Stimulated activated effector memory CD8-positive, alpha-beta T cell treated with anti-CD3 and anti-CD28 coated beads, Interleukin-12 subunit alpha, Interleukin-12 subunit beta, amount 100 ng/mL, for 72 hours (primary cell): ENCODE data around the gene TRPC4AP.
"Not testable (repeated sequence)": the region's sequence is repeated elsewhere in the genome, so short reads cannot be mapped to it uniquely, and the experiment has no call there.

Source experiments
- ATAC-seq: fragments of 150-1000 bp; cut with Tn5 transposase; 2 replicates; pipeline ENCODE4 v1.10.0; 2021
- DNase-seq, 2 donors: peaks; one replicate each; pipeline ENCODE4 v3.0.0; 2021 to 2022; ENCODE audit warnings: low spot score in 2 of 2
- H3K27ac Mint-ChIP-seq: one replicate; pipeline ENCODE4 v1.8.0; 2022; ENCODE audit warnings: mild to moderate bottlenecking, mixed read lengths
- H3K36me3 Mint-ChIP-seq: one replicate; pipeline ENCODE4 v1.8.0; 2022; ENCODE audit warnings: mild to moderate bottlenecking, mixed read lengths
- H3K4me1 Mint-ChIP-seq: one replicate; pipeline ENCODE4 v1.8.0; 2022; ENCODE audit warnings: mixed read lengths
- H3K4me3 Mint-ChIP-seq: one replicate; pipeline ENCODE4 v1.8.0; 2022; ENCODE audit warnings: mild to moderate bottlenecking, mixed read lengths
- H3K9me3 Mint-ChIP-seq: one replicate; pipeline ENCODE4 v1.8.0; 2022; ENCODE audit warnings: mixed read lengths

TRPC4AP gene

GRCh38 chr20:35116258-35116657 lies 23.7 kb upstream of the TRPC4AP start:
- DNase-seq (no peak), ATAC-seq (no peak)
- Mint-ChIP-seq H3K9me3 (no peaks in the 10 kb centered on the region), H3K36me3 (peaks cover 89% of the 10 kb centered on the region), H3K4me1 (peaks cover 53% of the 10 kb centered on the region), H3K27ac (peak overlapping the region; percentile 84), H3K4me3 (peak overlapping the region; percentile 10)

GRCh38 chr20:35115606-35116005 lies 23.0 kb upstream of the TRPC4AP start:
- no peaks in the 10 kb centered on the region for H3K9me3 Mint-ChIP-seq
- ATAC-seq = no peak
- H3K4me3 Mint-ChIP-seq = no peak overlapping the region
- peaks cover 84% of the 10 kb centered on the region for H3K36me3 Mint-ChIP-seq
- DNase-seq = no peak
- peak overlapping the region; percentile 84 for H3K27ac Mint-ChIP-seq
- H3K4me1 Mint-ChIP-seq = peaks cover 50% of the 10 kb centered on the region

- ATAC-seq, H3K9me3 Mint-ChIP-seq, H3K4me3 Mint-ChIP-seq, DNase-seq: not testable (repeated sequence)
- Mint-ChIP-seq H3K36me3 (peaks cover 57% of the 10 kb centered on the region), H3K4me1 (peaks cover 22% of the 10 kb centered on the region), H3K27ac (peak overlapping the region; percentile 82)
These were observed 19.7 kb upstream of the TRPC4AP start for GRCh38 chr20:35112276-35112675.

GRCh38 chr20:35111141-35111888 lies 18.7 kb upstream of the TRPC4AP start:
- Mint-ChIP-seq H3K4me1 (peaks cover 14% of the 10 kb centered on the region), H3K36me3 (peaks cover 47% of the 10 kb centered on the region)
- DNase-seq = no peak

GRCh38 chr20:35108921-35109320 lies 16.3 kb upstream of the TRPC4AP start:
- Mint-ChIP-seq H3K9me3 (no peaks in the 10 kb centered on the region), H3K36me3 (peaks cover 23% of the 10 kb centered on the region), H3K4me1 (peaks cover 7% of the 10 kb centered on the region), H3K27ac (no peak overlapping the region), H3K4me3 (no peak overlapping the region)
- no peak for DNase-seq
- no peak for ATAC-seq

More at GRCh38 chr20:35111141-35111888, 18.7 kb upstream of the TRPC4AP start:
- Mint-ChIP-seq H3K9me3 (no peaks in the 10 kb centered on the region), H3K4me3 (no peak overlapping the region), H3K27ac (peak overlapping the region; percentile 82)
- peak; percentile 70 for ATAC-seq

- DNase-seq (no peak), ATAC-seq (no peak)
- Mint-ChIP-seq H3K9me3 (no peaks in the 10 kb centered on the region), H3K27ac (no peak overlapping the region), H3K36me3 (peaks cover 6% of the 10 kb centered on the region), H3K4me1 (peaks cover 7% of the 10 kb centered on the region), H3K4me3 (no peak overlapping the region)
These were observed 14.3 kb upstream of the TRPC4AP start for GRCh38 chr20:35106827-35107380.

- Mint-ChIP-seq H3K9me3 (no peaks in the 10 kb centered on the region), H3K36me3 (no peaks in the 10 kb centered on the region), H3K4me3 (no peak overlapping the region), H3K4me1 (no peaks in the 10 kb centered on the region), H3K27ac (no peak overlapping the region)
- DNase-seq = no peak
- no peak for ATAC-seq
These were observed 12.2 kb upstream of the TRPC4AP start for GRCh38 chr20:35104685-35105295.

- H3K27ac Mint-ChIP-seq = no peak overlapping the region
- no peaks in the 10 kb centered on the region for H3K4me1 Mint-ChIP-seq
- H3K9me3 Mint-ChIP-seq = no peaks in the 10 kb centered on the region
- ATAC-seq = no peak
- no peaks in the 10 kb centered on the region for H3K36me3 Mint-ChIP-seq
- DNase-seq = no peak
- no peak overlapping the region for H3K4me3 Mint-ChIP-seq
These were observed 9.0 kb upstream of the TRPC4AP start for GRCh38 chr20:35101620-35102019.

GRCh38 chr20:35093267-35093884 lies 769 bp upstream of the TRPC4AP start:
- peak in 1 of 2 donors; percentile 72 for DNase-seq
- ATAC-seq = peak; percentile 60
- Mint-ChIP-seq H3K4me1 (peaks cover 38% of the 10 kb centered on the region), H3K36me3 (peaks cover 38% of the 10 kb centered on the region), H3K4me3 (peak overlapping the region; percentile 81), H3K27ac (peak overlapping the region; percentile 89), H3K9me3 (no peaks in the 10 kb centered on the region)

- ATAC-seq (peak; percentile 31), DNase-seq (peak in 1 of 2 donors; percentile 52)
- peak overlapping the region; percentile 89 for H3K27ac Mint-ChIP-seq
- H3K4me1 Mint-ChIP-seq = peaks cover 47% of the 10 kb centered on the region
- peaks cover 46% of the 10 kb centered on the region for H3K36me3 Mint-ChIP-seq
- no peaks in the 10 kb centered on the region for H3K9me3 Mint-ChIP-seq
- peak overlapping the region; percentile 81 for H3K4me3 Mint-ChIP-seq
These were observed 637 bp downstream of the TRPC4AP start for GRCh38 chr20:35091816-35092523.

GRCh38 chr20:35088231-35089145 lies 4.1 kb downstream of the TRPC4AP start:
- peaks cover 62% of the 10 kb centered on the region for H3K36me3 Mint-ChIP-seq
- ATAC-seq (no peak), DNase-seq (no peak)
- no peaks in the 10 kb centered on the region for H3K9me3 Mint-ChIP-seq
- peak overlapping the region; percentile 17 for H3K27ac Mint-ChIP-seq
- no peak overlapping the region for H3K4me3 Mint-ChIP-seq
- peaks cover 62% of the 10 kb centered on the region for H3K4me1 Mint-ChIP-seq

GRCh38 chr20:35087791-35088190 lies 4.8 kb downstream of the TRPC4AP start:
- no peaks in the 10 kb centered on the region for H3K9me3 Mint-ChIP-seq
- DNase-seq (peak in 1 of 2 donors; percentile 28), ATAC-seq (no peak)
- H3K4me3 Mint-ChIP-seq = no peak overlapping the region
- H3K27ac Mint-ChIP-seq = peak overlapping the region; percentile 17
- peaks cover 60% of the 10 kb centered on the region for H3K4me1 Mint-ChIP-seq
- H3K36me3 Mint-ChIP-seq = peaks cover 65% of the 10 kb centered on the region

- peak overlapping the region; percentile 17 for H3K27ac Mint-ChIP-seq
- no peaks in the 10 kb centered on the region for H3K9me3 Mint-ChIP-seq
- H3K4me1 Mint-ChIP-seq = peaks cover 63% of the 10 kb centered on the region
- H3K4me3 Mint-ChIP-seq = no peak overlapping the region
- DNase-seq (peak in 1 of 2 donors; percentile 41), ATAC-seq (no peak)
- H3K36me3 Mint-ChIP-seq = peaks cover 63% of the 10 kb centered on the region
These were observed 5.3 kb downstream of the TRPC4AP start for GRCh38 chr20:35087355-35087754.
